D721Med (cell line): Measurements from ENCODE around the gene HSPB6.
A peak's percentile ranks its signal among the peaks of the same experiment; 100 is the strongest.

Source experiments
- DNase-seq: peaks from one replicate; pipeline ENCODE4 v3.0.0; 2011; ENCODE audit warnings: low spot score; ENCODE audit not compliant: insufficient read length
- FAIRE-seq: peaks from 2 replicates; lab custom pipeline; 2011; peaks lifted over from hg19 to GRCh38; lab: Jason Lieb, UNC
- CTCF ChIP-seq: IDR thresholded peaks from 2 replicates; pipeline ENCODE4 v1.5.1; 2012; ENCODE audit warnings: mild to moderate bottlenecking, control low read depth; ENCODE audit not compliant: insufficient read depth; ENCODE audit errors: missing control alignments

Gene HSPB6

GRCh38 chr19:35718345-35719041, 38.3 kb downstream of the HSPB6 start:
- no peak for TF ChIP-seq CTCF
- DNase-seq (no peak), FAIRE-seq (no peak)

- no peak for TF ChIP-seq CTCF
- no peak for FAIRE-seq
- peak; percentile 99 for DNase-seq
Observed at GRCh38 chr19:35717665-35718344, 39.0 kb downstream of the HSPB6 start, which contains the start of gene KMT2B. KMT2B (plus strand) TSS chr19:35718003; CDS start chr19:35718019, 16 bp downstream.

GRCh38 chr19:35716801-35717664, 39.8 kb downstream of the HSPB6 start:
- FAIRE-seq: no peak
- TF ChIP-seq CTCF: peak; percentile 50
- DNase-seq: peak; percentile 74

- FAIRE-seq (no peak), DNase-seq (no peak)
- TF ChIP-seq CTCF: no peak
Observed at GRCh38 chr19:35715981-35716800, 40.6 kb downstream of the HSPB6 start.

GRCh38 chr19:35715355-35715809, 41.4 kb downstream of the HSPB6 start:
- DNase-seq (no peak), FAIRE-seq (no peak)
- no peak for TF ChIP-seq CTCF

- FAIRE-seq (no peak), DNase-seq (no peak)
- no peak for TF ChIP-seq CTCF
Observed at GRCh38 chr19:35714601-35715354, 42.1 kb downstream of the HSPB6 start.
